ENCODE data around the gene THRSP.

GRCh38 chr11:78094250-78094649 lies 30.6 kb downstream of the THRSP start:
- TF ChIP-seq CTCF (IDR thresholded peaks at IDR 0.05 in 2 of 3, conservative IDR thresholded peaks at IDR 0.05 in 1 of 3; ENCODE audit: borderline replicate concordance in 1 of 3, insufficient read depth in 1 of 3, low read depth in 2 of 3, low read length in 2 of 3) (no peak), POLR2AphosphoS5 (IDR thresholded peaks at IDR 0.05; ENCODE audit: low read depth, low read length) (no peak), EZH2 (IDR thresholded peaks at IDR 0.05) (no peak), SP1 (IDR thresholded peaks at IDR 0.05; ENCODE audit: low read depth) (no peak), CBX3 (IDR thresholded peaks at IDR 0.05; ENCODE audit: low read depth) (no peak), ZBTB33 (IDR thresholded peaks at IDR 0.05; ENCODE audit: extremely low read depth, insufficient replicate concordance, low read length) (no peak), POLR2A (IDR thresholded peaks at IDR 0.05; ENCODE audit: borderline replicate concordance, extremely low read depth, insufficient read depth, insufficient read length) (no peak), FOSL1 (IDR thresholded peaks at IDR 0.05; ENCODE audit: low read depth) (no peak), TCF7L2 (IDR thresholded peaks at IDR 0.05; ENCODE audit: borderline replicate concordance, extremely low read depth, insufficient read depth, insufficient read length) (no peak), ELF1 (IDR thresholded peaks at IDR 0.05; ENCODE audit: borderline replicate concordance, low read depth) (no peak), ZNF274 (IDR thresholded peaks at IDR 0.05; ENCODE audit: low read depth, low read length) (no peak), RAD21 (IDR thresholded peaks at IDR 0.05; ENCODE audit: low read depth) (no peak), REST (IDR thresholded peaks at IDR 0.05; ENCODE audit: low read depth) (no peak)
